ENCODE measurements around the gene DDX51. TPM values are rescaled to one million over a fixed set of nuclear protein-coding genes. Genes with fewer than 3 reads are reported as not detected.

The DDX51 gene
- total and polyA plus RNA-seq, 4 donors = 3.3 to 32.4 (median 14.6) TPM

DNA sequence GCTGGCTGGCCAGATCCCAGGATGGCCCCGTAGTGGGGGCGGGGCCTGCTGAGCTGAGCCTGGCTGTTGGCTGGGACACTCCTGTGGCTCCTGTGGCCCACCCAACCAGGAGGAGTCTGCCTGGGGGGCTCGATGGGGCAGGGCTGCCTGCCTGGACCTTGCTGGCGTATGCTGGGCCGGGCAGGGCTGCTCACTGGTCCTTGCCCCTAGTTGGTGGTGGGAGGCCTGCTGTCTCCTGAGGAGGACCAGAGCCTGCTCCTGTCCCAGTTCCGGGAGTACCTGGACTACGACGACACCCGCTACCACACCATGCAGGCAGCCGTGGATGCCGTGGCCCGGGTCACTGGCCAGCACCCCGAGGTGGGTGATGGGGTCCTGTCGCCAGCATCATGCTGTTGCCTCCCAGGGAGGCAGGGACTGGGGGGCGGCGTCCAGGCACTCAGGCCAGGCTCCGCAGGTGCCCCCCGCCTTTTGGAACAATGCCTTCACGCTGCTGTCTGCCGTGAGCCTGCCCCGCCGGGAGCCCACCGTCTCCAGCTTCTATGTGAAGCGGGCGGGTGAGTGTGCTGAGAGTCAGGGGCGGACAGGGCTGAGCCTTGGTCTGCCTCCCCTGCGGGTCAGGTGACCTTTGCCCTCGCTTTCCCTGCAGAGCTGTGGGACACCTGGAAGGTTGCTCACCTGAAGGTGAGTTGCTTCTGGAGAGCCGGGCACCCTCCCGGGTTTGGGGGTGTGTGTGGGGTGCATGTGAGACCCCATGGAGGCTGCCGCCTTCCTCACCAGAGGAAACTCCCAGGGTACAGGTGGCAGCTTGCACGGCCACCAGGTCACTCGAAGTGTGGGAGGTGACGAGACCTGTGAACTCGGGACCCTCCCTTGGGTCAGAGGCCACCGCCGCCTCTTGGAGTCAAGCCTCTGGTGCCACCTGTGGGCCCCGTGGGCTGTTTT is 3.6 kb upstream of the DDX51 start:
- Histone ChIP-seq H3K9me3 (ENCODE audit: control insufficient read depth, low read length) (no peaks in the 10 kb centered on the region), H3K4me1 (ENCODE audit: control insufficient read depth in 1 of 2, insufficient read depth in 2 of 2, low read length in 2 of 2) (no peaks in the 10 kb centered on the region), H3K27me3 (ENCODE audit: control insufficient read depth in 1 of 2, insufficient read depth in 2 of 2, low read length in 1 of 2) (no peaks in the 10 kb centered on the region), H3K27ac (ENCODE audit: low read depth in 1 of 2, low read length in 2 of 2) (no peak overlapping the region), H3K36me3 (ENCODE audit: control insufficient read depth in 1 of 2, insufficient read depth in 2 of 2, low read length in 1 of 2) (no peaks in the 10 kb centered on the region), H3K4me3 (ENCODE audit: low read length in 2 of 2) (no peak overlapping the region)
- DNase-seq = peak; percentile 51 to 77
- intact Hi-C loops (cut with DNase I) = loop anchor here in 1 of 2 donors (10.0 kb wide), 1 partner anchor 253 kb away; the partner anchor contains the start of gene ULK1
- 93 to 94% methylated on average over 37 to 38 of the region's 38 CpGs for WGBS, 2 donors
- ATAC-seq (ENCODE audit: low FRiP score) = no peak

DNA sequence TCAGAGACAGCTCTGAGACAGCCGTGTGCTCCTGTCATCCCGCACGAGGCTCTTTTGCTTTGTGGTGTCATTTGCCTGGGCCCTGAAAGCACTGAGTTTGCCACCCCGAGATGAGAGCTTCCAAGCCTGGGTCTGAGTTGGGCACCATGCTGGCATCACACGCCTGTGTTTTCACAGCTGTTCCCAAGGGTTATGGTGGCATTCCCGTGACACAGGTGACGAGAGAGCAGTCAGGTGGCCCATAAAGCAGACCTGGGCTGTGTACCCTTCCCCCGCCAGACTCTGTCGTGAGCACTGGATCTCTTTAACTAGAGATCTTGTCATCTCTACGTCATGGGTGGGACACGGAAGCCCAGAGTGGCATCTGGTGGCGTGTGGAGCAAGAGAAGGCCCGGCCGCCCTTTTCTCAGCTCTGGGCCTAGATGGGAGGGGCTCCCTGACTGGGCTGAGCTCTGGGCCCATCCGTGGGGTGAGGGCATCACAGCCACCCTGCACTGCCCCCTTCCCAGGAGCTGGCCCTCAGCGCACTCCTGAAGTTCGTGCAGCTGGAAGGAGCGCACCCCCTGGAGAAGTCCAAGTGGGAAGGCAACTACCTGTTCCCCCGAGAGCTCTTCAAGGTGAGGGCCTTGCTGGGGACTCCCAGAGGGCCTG is 2.8 kb upstream of the DDX51 start:
- Histone ChIP-seq H3K4me3 (ENCODE audit: low read length in 2 of 2) (no peak overlapping the region), H3K27me3 (ENCODE audit: control insufficient read depth in 1 of 2, insufficient read depth in 2 of 2, low read length in 1 of 2) (no peaks in the 10 kb centered on the region), H3K4me1 (ENCODE audit: control insufficient read depth in 1 of 2, insufficient read depth in 2 of 2, low read length in 2 of 2) (no peaks in the 10 kb centered on the region), H3K27ac (ENCODE audit: low read depth in 1 of 2, low read length in 2 of 2) (no peak overlapping the region), H3K36me3 (ENCODE audit: control insufficient read depth in 1 of 2, insufficient read depth in 2 of 2, low read length in 1 of 2) (no peaks in the 10 kb centered on the region), H3K9me3 (ENCODE audit: control insufficient read depth, low read length) (no peaks in the 10 kb centered on the region)
- 85 to 89% methylated on average over 19 of the region's 19 CpGs for WGBS, 2 donors
- intact Hi-C loops (cut with DNase I) = loop anchor here in 1 of 2 donors (10.0 kb wide), 1 partner anchor 252 kb away; the partner anchor contains the start of gene ULK1
- ATAC-seq (ENCODE audit: low FRiP score) = no peak
- peak in 1 of 2 donors; percentile 64 for DNase-seq

DNA sequence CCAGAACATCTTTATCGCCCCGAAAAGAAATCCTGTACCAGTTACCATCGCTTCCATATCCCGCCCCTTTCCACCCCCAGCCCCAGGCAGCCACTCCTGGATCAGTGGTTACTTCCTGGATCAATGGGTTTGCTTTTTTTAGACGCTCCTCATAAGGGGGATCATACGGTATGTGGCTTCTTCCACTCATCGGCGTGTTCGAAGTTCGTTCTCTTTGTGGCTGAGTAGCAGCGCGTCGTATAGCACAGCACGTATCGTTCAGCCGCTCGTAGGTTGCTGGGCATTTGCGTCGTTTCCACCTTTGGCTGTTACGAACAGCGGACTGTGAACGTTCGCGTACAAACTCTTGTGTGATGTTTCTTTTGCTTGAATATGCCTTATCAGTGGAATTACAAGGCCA is 2.0 kb upstream of the DDX51 start:
- Histone ChIP-seq H3K4me1 (ENCODE audit: control insufficient read depth in 1 of 2, insufficient read depth in 2 of 2, low read length in 2 of 2) (no peaks in the 10 kb centered on the region), H3K36me3 (ENCODE audit: control insufficient read depth in 1 of 2, insufficient read depth in 2 of 2, low read length in 1 of 2) (no peaks in the 10 kb centered on the region), H3K9me3 (ENCODE audit: control insufficient read depth, low read length) (no peaks in the 10 kb centered on the region), H3K27ac (ENCODE audit: low read depth in 1 of 2, low read length in 2 of 2) (no peak overlapping the region), H3K4me3 (ENCODE audit: low read length in 2 of 2) (no peak overlapping the region), H3K27me3 (ENCODE audit: control insufficient read depth in 1 of 2, insufficient read depth in 2 of 2, low read length in 1 of 2) (no peaks in the 10 kb centered on the region)
- peak in 1 of 2 donors; percentile 61 for DNase-seq
- 95 to 96% methylated on average over 24 of the region's 24 CpGs for WGBS, 2 donors
- intact Hi-C loops (cut with DNase I) = loop anchor here in 1 of 2 donors (10.0 kb wide), 1 partner anchor 251 kb away; the partner anchor contains the start of gene ULK1
- ATAC-seq (ENCODE audit: low FRiP score) = no peak

DNA sequence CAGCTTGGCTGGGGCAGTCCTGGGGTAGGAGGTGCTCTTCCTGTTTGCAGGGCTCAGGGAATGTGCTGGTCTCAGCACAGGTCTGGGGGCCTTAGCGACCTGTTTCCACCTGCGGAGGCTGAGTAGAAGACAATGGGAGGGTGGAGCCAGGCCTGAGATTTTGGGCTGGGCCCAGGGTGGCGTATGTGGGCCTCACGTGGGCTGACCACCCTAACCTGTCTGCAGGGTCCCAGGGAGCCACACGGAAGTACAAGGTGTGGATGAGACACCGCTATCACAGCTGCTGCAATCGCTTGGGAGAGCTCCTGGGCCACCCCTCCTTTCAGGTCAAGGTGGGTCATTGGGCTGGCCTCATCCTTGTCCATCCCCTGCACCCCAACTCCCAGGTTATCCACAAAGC is 1.2 kb upstream of the DDX51 start:
- no peak overlapping the region for H3K27ac ChIP-seq (ENCODE audit: low read depth in 1 of 2, low read length in 2 of 2)
- ATAC-seq (ENCODE audit: low FRiP score) (no peak), DNase-seq (peak; percentile 40 to 71)
- H3K36me3 ChIP-seq (ENCODE audit: control insufficient read depth in 1 of 2, insufficient read depth in 2 of 2, low read length in 1 of 2) = no peaks in the 10 kb centered on the region
- no peaks in the 10 kb centered on the region for H3K27me3 ChIP-seq (ENCODE audit: control insufficient read depth in 1 of 2, insufficient read depth in 2 of 2, low read length in 1 of 2)
- no peaks in the 10 kb centered on the region for H3K4me1 ChIP-seq (ENCODE audit: control insufficient read depth in 1 of 2, insufficient read depth in 2 of 2, low read length in 2 of 2)
- H3K9me3 ChIP-seq (ENCODE audit: control insufficient read depth, low read length) = no peaks in the 10 kb centered on the region
- peak overlapping the region in 1 of 2 donors; percentile 82 for H3K4me3 ChIP-seq (ENCODE audit: low read length in 2 of 2)
- intact Hi-C loops (cut with DNase I) = loop anchor here in 1 of 2 donors (10.0 kb wide), 1 partner anchor 251 kb away; the partner anchor contains the start of gene ULK1
- WGBS, 2 donors = 83 to 84% methylated on average over 7 of the region's 7 CpGs

DNA sequence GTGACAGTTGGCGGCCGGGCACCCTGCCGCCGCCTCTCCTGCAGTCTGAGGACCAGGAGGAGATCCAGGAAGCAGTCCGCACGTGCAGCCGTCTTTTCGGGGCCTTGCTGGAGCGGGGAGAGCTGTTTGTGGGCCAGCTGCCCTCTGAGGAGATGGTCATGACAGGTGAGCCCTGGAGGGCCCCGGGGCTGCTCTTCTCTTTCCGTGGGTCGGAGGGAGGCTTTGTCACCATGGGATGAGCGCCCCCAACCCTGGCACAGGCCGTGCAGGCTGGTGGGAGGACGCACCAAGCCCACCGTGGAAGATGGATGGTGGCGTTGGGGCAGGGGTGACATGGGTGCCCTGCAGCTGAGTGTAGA is 670 bp upstream of the DDX51 start:
- Histone ChIP-seq H3K9me3 (ENCODE audit: control insufficient read depth, low read length) (no peaks in the 10 kb centered on the region), H3K4me3 (ENCODE audit: low read length in 2 of 2) (peak overlapping the region; percentile 42 to 82), H3K27ac (ENCODE audit: low read depth in 1 of 2, low read length in 2 of 2) (peak overlapping the region in 1 of 2 donors; percentile 39), H3K4me1 (ENCODE audit: control insufficient read depth in 1 of 2, insufficient read depth in 2 of 2, low read length in 2 of 2) (no peaks in the 10 kb centered on the region), H3K27me3 (ENCODE audit: control insufficient read depth in 1 of 2, insufficient read depth in 2 of 2, low read length in 1 of 2) (no peaks in the 10 kb centered on the region), H3K36me3 (ENCODE audit: control insufficient read depth in 1 of 2, insufficient read depth in 2 of 2, low read length in 1 of 2) (no peaks in the 10 kb centered on the region)
- intact Hi-C loops (cut with DNase I) = loop anchor here in 1 of 2 donors (10.0 kb wide), 1 partner anchor 250 kb away; the partner anchor contains the start of gene ULK1
- DNase-seq (peak; percentile 48 to 78), ATAC-seq (ENCODE audit: low FRiP score) (no peak)
- WGBS, 2 donors = 1 to 4% methylated on average over 13 to 17 of the region's 17 CpGs

DNA sequence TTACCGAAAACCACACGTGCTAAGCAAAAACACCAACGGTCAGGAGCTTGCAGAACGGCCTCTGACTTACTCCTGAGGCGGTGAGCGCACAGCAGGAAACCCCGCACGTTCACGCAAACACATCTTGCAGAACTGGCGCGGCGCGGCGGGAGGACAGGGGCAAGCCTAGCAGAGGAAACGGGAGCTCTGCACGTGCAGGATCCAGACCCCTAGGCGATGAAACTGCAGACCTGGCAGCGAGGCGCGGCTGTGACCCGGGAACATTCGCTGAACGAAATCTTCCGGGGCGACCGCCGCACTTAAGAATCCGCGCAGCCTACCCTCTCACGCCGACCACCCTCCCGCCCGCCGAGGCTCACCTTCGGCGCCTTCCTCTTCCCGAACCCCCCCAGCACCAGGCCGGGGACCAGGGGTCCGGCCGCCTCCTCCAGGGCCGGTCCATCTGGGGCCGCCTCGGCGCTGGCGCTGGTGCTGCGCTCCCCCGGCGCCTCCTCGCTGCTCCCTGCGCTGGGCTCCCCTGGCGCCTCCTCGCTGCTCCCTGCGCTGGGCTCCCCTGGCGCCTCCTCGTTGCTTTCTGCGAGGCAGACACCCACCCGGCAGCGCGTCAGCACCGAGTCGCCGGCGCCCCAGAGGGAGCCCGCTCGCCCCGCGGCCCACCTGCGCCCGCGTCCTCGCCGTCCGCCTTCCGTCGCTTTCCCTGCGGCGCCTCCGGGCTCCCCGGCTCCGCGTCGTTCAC is 615 bp downstream of the DDX51 start:
- no peaks in the 10 kb centered on the region for H3K9me3 ChIP-seq (ENCODE audit: control insufficient read depth, low read length)
- ATAC-seq (ENCODE audit: low FRiP score) = no peak
- intact Hi-C loops (cut with DNase I) = loop anchor here in 1 of 2 donors (10.0 kb wide), 1 partner anchor 249 kb away; the partner anchor contains the start of gene ULK1
- peak; percentile 50 to 73 for DNase-seq
- WGBS, 2 donors = 1% methylated on average over 58 to 82 of the region's 82 CpGs
- H3K4me3 ChIP-seq (ENCODE audit: low read length in 2 of 2) = peak overlapping the region; percentile 67 to 82
- no peaks in the 10 kb centered on the region for H3K27me3 ChIP-seq (ENCODE audit: control insufficient read depth in 1 of 2, insufficient read depth in 2 of 2, low read length in 1 of 2)
- no peaks in the 10 kb centered on the region for H3K4me1 ChIP-seq (ENCODE audit: control insufficient read depth in 1 of 2, insufficient read depth in 2 of 2, low read length in 2 of 2)
- no peaks in the 10 kb centered on the region for H3K36me3 ChIP-seq (ENCODE audit: control insufficient read depth in 1 of 2, insufficient read depth in 2 of 2, low read length in 1 of 2)
- no peak overlapping the region for H3K27ac ChIP-seq (ENCODE audit: low read depth in 1 of 2, low read length in 2 of 2)

DNA sequence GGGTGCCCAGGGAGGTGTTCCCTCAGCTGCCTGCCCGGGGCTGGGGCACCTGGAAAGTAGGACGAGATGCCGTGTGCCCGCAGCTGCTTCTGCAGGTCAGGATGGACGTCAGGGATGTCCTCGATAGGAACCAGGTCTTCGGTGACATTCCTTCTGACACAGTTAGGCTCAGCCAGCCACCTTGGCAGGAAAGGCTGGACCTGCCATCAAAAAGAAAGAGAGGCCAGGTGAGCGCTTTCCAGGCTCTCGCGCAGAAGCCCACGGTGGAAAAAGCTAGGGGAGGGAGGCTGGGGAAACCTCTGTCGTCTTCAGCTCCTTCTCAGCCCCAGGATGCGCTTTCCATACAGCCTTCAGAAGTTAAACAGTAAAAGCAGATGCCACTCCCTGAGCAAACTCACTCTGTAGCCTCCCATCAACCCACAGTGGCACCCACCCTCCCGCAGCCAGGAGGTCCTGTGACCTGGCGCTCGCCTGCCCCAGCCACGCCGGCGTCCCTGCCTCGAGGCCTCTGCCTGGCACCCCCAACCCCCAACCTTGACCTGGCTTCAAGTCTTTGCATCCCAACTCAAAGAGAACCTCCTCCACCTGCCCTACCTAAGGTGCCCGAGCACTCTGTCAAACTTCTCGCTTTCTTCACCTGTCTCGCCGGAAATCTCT is 1.3 kb downstream of the DDX51 start:
- H3K36me3 ChIP-seq (ENCODE audit: control insufficient read depth in 1 of 2, insufficient read depth in 2 of 2, low read length in 1 of 2) = no peaks in the 10 kb centered on the region
- no peaks in the 10 kb centered on the region for H3K9me3 ChIP-seq (ENCODE audit: control insufficient read depth, low read length)
- peak overlapping the region; percentile 67 to 82 for H3K4me3 ChIP-seq (ENCODE audit: low read length in 2 of 2)
- ATAC-seq (ENCODE audit: low FRiP score) (no peak), DNase-seq (peak; percentile 30 to 74)
- intact Hi-C loops (cut with DNase I) = loop anchor here in 1 of 2 donors (10.0 kb wide), 1 partner anchor 248 kb away; the partner anchor contains the start of gene ULK1
- H3K27ac ChIP-seq (ENCODE audit: low read depth in 1 of 2, low read length in 2 of 2) = no peak overlapping the region
- H3K4me1 ChIP-seq (ENCODE audit: control insufficient read depth in 1 of 2, insufficient read depth in 2 of 2, low read length in 2 of 2) = no peaks in the 10 kb centered on the region
- no peaks in the 10 kb centered on the region for H3K27me3 ChIP-seq (ENCODE audit: control insufficient read depth in 1 of 2, insufficient read depth in 2 of 2, low read length in 1 of 2)
- 78 to 79% methylated on average over 24 of the region's 24 CpGs for whole genome bisulfite sequencing, 2 donors
